Uterus (tissue), 2 donors: ENCODE data around the gene ADA.
A peak's percentile ranks its signal among the peaks of the same experiment; 100 is the strongest.

Experiments used
- POLR2A ChIP-seq, 2 donors: fragments of 450-650 bp; IDR thresholded peaks; one replicate each; pipeline ENCODE4 v1.6.1; 2016; ENCODE audit warnings: antibody characterized with exemption in 2 of 2, mild to moderate bottlenecking in 1 of 2, moderate library complexity in 1 of 2
- TF ChIP-seq, protein P1 (sequence below), 4 experiments: fragments of 200-600 bp in 2 of 4; fragments of 450-650 bp in 2 of 4; sonication (generic) in 2 of 4; IDR thresholded peaks; one replicate each; pipeline ENCODE4 v1.5.1; 2016 to 2019; ENCODE audit warnings: antibody characterized with exemption in 4 of 4, mild to moderate bottlenecking in 2 of 4, moderate library complexity in 1 of 4

DNA sequence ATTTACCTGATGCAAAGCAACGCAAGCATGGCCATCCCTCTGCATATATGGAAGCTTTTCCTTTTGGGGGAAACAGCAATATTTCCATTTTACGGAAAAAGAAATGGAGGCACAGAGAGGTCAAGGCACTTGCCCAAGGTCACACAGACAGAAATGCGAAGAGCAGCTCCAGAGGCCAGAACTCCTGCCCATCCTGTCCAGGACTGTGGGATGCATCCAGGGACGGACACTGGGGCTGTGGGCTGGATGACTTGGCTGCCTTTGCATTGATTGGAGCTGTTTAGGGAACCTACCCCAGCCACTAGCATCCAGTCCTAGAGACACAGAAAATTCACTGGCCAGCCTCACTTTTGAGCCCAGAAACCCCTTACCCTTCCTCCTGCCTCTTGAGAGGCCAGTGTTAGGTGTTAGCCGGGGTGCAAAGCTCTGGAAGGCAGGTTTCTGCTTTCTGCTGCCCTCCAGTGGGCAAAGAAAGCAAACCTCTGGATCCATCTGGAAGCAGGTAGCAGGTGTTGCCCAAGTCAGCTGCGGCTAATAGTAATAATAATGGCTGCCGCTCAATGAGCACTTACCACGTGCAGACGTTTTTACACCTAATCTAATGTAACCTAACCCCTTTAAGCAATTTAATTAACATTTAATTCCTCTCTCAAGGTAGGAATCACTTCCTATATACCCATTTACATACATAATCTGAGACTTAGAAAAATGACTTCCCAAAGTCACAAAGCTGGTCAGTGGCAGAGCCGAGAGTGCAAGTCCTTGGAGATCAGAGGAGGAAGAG, 32.0 kb upstream of the ADA start:
- no peak for TF ChIP-seq POLR2A (IDR thresholded peaks at IDR 0.05)
- TF ChIP-seq, protein P1, sequence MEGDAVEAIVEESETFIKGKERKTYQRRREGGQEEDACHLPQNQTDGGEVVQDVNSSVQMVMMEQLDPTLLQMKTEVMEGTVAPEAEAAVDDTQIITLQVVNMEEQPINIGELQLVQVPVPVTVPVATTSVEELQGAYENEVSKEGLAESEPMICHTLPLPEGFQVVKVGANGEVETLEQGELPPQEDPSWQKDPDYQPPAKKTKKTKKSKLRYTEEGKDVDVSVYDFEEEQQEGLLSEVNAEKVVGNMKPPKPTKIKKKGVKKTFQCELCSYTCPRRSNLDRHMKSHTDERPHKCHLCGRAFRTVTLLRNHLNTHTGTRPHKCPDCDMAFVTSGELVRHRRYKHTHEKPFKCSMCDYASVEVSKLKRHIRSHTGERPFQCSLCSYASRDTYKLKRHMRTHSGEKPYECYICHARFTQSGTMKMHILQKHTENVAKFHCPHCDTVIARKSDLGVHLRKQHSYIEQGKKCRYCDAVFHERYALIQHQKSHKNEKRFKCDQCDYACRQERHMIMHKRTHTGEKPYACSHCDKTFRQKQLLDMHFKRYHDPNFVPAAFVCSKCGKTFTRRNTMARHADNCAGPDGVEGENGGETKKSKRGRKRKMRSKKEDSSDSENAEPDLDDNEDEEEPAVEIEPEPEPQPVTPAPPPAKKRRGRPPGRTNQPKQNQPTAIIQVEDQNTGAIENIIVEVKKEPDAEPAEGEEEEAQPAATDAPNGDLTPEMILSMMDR (IDR thresholded peaks at IDR 0.05), result peak in 3 of 4 experiments; percentile 23 to 33 (median 32)
